SK-N-SH treated with all-trans-retinoic acid at 6 μM for 48 hours (cell line): ENCODE data around the gene CCNH.

Experiments
- CREB5 ChIP-seq: fragments of 250-450 bp; sonication (Bioruptor Pico); IDR thresholded peaks from 2 replicates; pipeline ENCODE4 v1.5.1; 2020; ENCODE audit warnings: low read depth, mild to moderate bottlenecking, moderate library complexity
- ESRRG ChIP-seq: fragments of 250-450 bp; sonication (Bioruptor Pico); IDR thresholded peaks from 2 replicates; pipeline ENCODE4 v1.6.1; 2021; ENCODE audit warnings: mild to moderate bottlenecking
- GLIS3 ChIP-seq: fragments of 250-450 bp; sonication (Bioruptor Pico); IDR thresholded peaks from 2 replicates; pipeline ENCODE4 v1.5.0; 2020; ENCODE audit warnings: mild to moderate bottlenecking, moderate library complexity
- PATZ1 ChIP-seq: fragments of 250-450 bp; sonication (Bioruptor Pico); IDR thresholded peaks from 2 replicates; pipeline ENCODE4 v1.8.0; 2020; ENCODE audit warnings: mild to moderate bottlenecking, moderate library complexity, borderline replicate concordance
- PPARA ChIP-seq: fragments of 250-450 bp; sonication (Bioruptor Pico); IDR thresholded peaks from 2 replicates; pipeline ENCODE4 v1.5.0; 2020; ENCODE audit warnings: mild to moderate bottlenecking, borderline replicate concordance
- RARB ChIP-seq: fragments of 250-450 bp; sonication (Bioruptor Pico); IDR thresholded peaks from 2 replicates; pipeline ENCODE4 v1.8.0; 2021; ENCODE audit warnings: mild to moderate bottlenecking, moderate library complexity
- SNAI2 ChIP-seq: fragments of 250-450 bp; sonication (Bioruptor Pico); IDR thresholded peaks from 2 replicates; pipeline ENCODE4 v1.5.0; 2020; ENCODE audit warnings: mild to moderate bottlenecking, moderate library complexity
- TOX ChIP-seq: fragments of 250-450 bp; sonication (Bioruptor Pico); IDR thresholded peaks from 2 replicates; pipeline ENCODE4 v1.8.0; 2021; ENCODE audit warnings: mild to moderate bottlenecking, moderate library complexity, borderline replicate concordance
- TSHZ2 ChIP-seq: fragments of 250-450 bp; sonication (Bioruptor Pico); IDR thresholded peaks from 2 replicates; pipeline ENCODE4 v1.5.0; 2020; ENCODE audit warnings: mild to moderate bottlenecking, moderate library complexity
- ZC3H10 ChIP-seq: fragments of 250-450 bp; sonication (Bioruptor Pico); IDR thresholded peaks from 2 replicates; pipeline ENCODE4 v1.5.1; 2021; ENCODE audit warnings: mild to moderate bottlenecking, moderate library complexity
- ZFP30 ChIP-seq: fragments of 450-650 bp; formaldehyde crosslinking; IDR thresholded peaks from 2 replicates; pipeline ENCODE4 v1.5.0; 2022; ENCODE audit warnings: mild to moderate bottlenecking, moderate library complexity
- ZNF565 ChIP-seq: fragments of 450-650 bp; formaldehyde crosslinking; conservative IDR thresholded peaks from 2 replicates; pipeline ENCODE4 v1.5.0; 2020; ENCODE audit warnings: low read depth, mild to moderate bottlenecking, moderate library complexity
- ZNF70 ChIP-seq: fragments of 450-650 bp; formaldehyde crosslinking; IDR thresholded peaks from 2 replicates; pipeline ENCODE4 v1.5.0; 2020; ENCODE audit warnings: mild to moderate bottlenecking, moderate library complexity
- ZNF8 ChIP-seq: fragments of 450-650 bp; formaldehyde crosslinking; IDR thresholded peaks from 2 replicates; pipeline ENCODE4 v1.5.0; 2020; ENCODE audit warnings: mild to moderate bottlenecking, moderate library complexity

- TF ChIP-seq ZNF565 (CRISPR knock-in tag), result no peak
- no peak for TF ChIP-seq TOX (CRISPR knock-in tag)
- no peak for TF ChIP-seq ZNF70
- TF ChIP-seq RARB (CRISPR knock-in tag), result no peak
- TF ChIP-seq TSHZ2 (CRISPR knock-in tag), result no peak
- TF ChIP-seq CREB5 (CRISPR knock-in tag), result no peak
- no peak for TF ChIP-seq ZC3H10
- no peak for TF ChIP-seq PATZ1 (CRISPR knock-in tag)
- no peak for TF ChIP-seq ESRRG (CRISPR knock-in tag)
- TF ChIP-seq PPARA (CRISPR knock-in tag), result no peak
- no peak for TF ChIP-seq SNAI2 (CRISPR knock-in tag)
- no peak for TF ChIP-seq ZNF8 (CRISPR knock-in tag)
- TF ChIP-seq ZFP30 (CRISPR knock-in tag), result no peak
- TF ChIP-seq GLIS3, result no peak
These were observed 11.1 kb downstream of the CCNH start for GRCh38 chr5:87401626-87402025.
